Activated T-helper 1 cell treated with Interleukin-2 at 50 U/mL for 16 hours (primary cell): ENCODE results near the gene OTUD3.

Source experiments
- DNase-seq: peaks from one replicate; pipeline ENCODE4 v3.0.0-alpha.2; 2020; ENCODE audit warnings: low read depth

The OTUD3 gene

GRCh38 chr1:19954059-19954458, 71.9 kb downstream of the OTUD3 start:
- DNase-seq, result no peak

DNA sequence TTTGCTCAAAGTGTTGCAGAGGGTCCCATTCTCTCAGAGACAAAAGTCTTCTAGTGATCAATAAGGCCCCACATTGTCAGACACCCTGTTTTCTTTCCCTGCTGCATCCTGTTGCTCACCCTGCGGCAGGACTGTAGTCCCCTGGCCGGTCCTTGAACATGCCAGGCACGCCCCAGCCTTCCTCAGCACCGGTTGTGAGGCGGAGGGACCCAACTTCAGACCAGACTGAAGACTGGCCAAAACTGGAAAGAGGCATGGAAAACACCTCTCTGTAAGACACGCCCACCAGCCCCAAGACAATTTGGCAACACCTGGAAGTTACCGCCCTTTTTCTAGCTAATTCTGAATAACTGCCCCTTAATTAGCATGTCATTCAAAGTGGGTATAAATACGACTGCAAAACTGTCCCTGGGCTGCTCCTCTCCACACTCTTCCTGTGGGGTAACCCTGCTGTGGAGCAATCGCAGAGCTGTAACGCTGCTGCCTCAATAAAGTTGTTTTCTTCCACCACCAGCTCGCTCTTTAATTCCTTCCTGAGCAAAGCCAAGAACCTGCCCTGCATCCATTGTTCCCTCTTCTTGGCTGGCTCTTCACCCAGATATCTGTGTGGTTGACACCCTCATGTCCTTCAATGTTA, 73.5 kb downstream of the OTUD3 start:
- DNase-seq, result no peak

DNA sequence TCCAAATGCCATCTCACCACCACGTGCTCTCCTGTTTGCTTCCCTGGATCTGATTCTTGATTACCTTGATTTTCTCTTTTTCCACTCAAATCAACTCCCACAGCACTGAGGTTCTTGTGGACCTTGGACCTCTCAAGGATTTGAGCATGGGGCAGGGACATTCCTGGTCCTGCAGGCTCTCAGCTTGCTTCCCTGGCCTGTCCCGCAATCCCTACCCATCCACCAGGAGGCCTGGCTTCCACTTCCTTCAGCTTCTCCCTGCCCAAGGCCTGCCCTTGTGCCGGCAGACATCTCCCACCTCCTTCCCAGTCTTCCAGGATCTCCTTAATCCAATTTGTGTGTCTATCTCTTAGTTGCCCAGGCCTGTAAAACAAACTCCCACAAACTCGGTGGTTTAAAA, 75.6 kb downstream of the OTUD3 start:
- no peak for DNase-seq

DNA sequence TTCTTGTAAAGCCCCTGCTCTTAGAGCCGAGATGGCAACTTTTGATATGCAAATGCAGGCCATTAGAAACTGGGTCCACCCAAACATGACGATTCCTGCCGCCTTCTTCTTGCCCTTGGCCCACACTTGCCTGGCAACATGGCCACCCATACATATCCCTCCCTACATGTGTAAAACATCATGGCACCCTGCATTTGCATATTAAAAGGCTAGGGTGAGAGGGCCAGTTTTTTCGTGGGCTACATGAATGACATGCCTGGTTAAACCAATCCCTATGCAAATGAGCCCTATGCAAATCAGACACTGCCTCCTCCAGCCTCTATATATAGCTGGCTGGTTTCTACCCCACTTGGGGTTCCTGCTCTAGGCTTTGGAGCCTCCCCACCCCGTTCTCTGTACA, 78.4 kb downstream of the OTUD3 start:
- no peak for DNase-seq
